Measurements from ENCODE around the gene MGAT2. TPM values are rescaled to one million over a fixed set of nuclear protein-coding genes. Genes with fewer than 3 reads are reported as not detected.

Gene MGAT2
- total and polyA plus RNA-seq, 2 donors (not counting 1 experiment from before 2014, with no cell fraction given) = 55.7 to 60.4 TPM

DNA sequence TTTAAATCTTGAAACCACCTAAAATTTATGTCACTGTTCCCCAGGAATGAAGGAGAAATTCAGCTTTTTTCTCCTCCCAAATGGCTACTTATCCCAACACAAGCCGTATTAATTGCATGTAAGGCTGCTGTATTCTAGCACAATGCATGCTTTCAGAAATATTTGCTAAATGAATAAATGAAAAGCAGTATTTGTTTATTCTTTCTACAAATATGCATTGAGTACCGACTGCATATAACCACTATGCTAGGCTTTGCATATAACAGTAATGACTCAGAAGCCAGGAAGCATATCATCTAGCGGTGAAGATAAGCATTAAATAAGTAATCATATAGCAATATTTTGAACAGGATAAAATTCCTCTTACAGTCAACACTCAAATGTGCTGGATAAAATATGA, 27.6 kb upstream of the MGAT2 start:
- Histone ChIP-seq H3K36me3 (ENCODE audit: control insufficient read depth, insufficient read depth, low read length) (no peaks in the 10 kb centered on the region), H3K9ac (ENCODE audit: insufficient read depth, low read length) (no peak overlapping the region), H3K27ac (ENCODE audit: insufficient read depth, low read length) (no peak overlapping the region), H3K9me3 (ENCODE audit: control insufficient read depth, insufficient read depth, low read depth, low read length) (no peaks in the 10 kb centered on the region), H3K27me3 (ENCODE audit: control insufficient read depth, insufficient read depth, low read length) (no peaks in the 10 kb centered on the region), H4K20me1 (ENCODE audit: control insufficient read depth, extremely low read depth, insufficient read depth, low read length) (no peaks in the 10 kb centered on the region), H3K4me3 (replicated peaks in 1 of 4; ENCODE audit: control extremely low read depth in 1 of 4, insufficient read depth in 1 of 4, low read depth in 3 of 4, low read length in 4 of 4) (no peak overlapping the region), H3K4me2 (ENCODE audit: extremely low read depth, insufficient read depth, low read length) (peak overlapping the region; percentile 23), H3K79me2 (ENCODE audit: control insufficient read depth, insufficient read depth, low read length) (peaks cover 6% of the 10 kb centered on the region), H3K4me1 (ENCODE audit: control insufficient read depth, extremely low read depth, insufficient read depth, low read length) (no peaks in the 10 kb centered on the region), H2AFZ (ENCODE audit: low read length) (no peak overlapping the region)
- TF ChIP-seq EZH2 (IDR thresholded peaks at IDR 0.05; ENCODE audit: low read length, missing control alignments) = no peak
- TF ChIP-seq, protein P1, sequence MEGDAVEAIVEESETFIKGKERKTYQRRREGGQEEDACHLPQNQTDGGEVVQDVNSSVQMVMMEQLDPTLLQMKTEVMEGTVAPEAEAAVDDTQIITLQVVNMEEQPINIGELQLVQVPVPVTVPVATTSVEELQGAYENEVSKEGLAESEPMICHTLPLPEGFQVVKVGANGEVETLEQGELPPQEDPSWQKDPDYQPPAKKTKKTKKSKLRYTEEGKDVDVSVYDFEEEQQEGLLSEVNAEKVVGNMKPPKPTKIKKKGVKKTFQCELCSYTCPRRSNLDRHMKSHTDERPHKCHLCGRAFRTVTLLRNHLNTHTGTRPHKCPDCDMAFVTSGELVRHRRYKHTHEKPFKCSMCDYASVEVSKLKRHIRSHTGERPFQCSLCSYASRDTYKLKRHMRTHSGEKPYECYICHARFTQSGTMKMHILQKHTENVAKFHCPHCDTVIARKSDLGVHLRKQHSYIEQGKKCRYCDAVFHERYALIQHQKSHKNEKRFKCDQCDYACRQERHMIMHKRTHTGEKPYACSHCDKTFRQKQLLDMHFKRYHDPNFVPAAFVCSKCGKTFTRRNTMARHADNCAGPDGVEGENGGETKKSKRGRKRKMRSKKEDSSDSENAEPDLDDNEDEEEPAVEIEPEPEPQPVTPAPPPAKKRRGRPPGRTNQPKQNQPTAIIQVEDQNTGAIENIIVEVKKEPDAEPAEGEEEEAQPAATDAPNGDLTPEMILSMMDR (conservative IDR thresholded peaks at IDR 0.05 in 1 of 2, IDR thresholded peaks at IDR 0.05 in 1 of 2; ENCODE audit: low read depth in 1 of 2, low read length in 2 of 2) = no peak
- peak; percentile 40 to 72 for DNase-seq (ENCODE audit: low read depth in 2 of 2)

DNA sequence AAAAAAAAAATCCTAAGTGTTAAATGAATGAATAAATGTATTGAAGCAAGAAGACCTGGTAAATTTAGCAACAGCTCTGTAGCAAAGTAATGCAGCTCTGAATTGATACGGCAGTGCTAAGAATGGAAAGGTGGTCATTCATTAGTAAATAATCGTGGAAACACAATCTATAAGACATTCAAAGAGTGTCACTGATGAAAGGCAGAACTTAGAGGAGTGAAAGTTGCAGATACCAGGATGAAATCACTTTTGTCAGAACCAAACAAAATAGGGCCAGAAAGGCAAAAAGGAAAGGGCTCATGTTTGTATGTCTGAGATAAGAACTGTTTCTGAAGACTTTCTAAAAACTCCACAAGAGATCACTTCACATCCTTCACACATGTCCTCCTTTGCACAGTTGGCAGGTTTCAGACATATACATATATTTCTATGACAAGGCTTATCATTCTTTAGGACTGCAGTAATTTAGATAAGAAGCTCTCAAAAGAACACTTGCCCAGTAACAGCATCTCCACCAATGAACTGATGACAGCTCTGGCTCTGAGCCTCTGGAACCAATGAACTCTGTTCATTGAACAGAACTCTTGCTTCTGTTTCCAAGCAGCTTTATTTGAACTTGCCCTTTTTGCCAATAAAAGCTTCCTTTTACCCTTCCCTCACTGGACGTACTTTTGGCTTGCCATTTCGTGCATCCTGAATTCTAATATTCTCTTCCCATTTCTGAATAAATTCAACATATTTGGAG, 26.1 kb upstream of the MGAT2 start:
- Histone ChIP-seq H4K20me1 (ENCODE audit: control insufficient read depth, extremely low read depth, insufficient read depth, low read length) (no peaks in the 10 kb centered on the region), H3K79me2 (ENCODE audit: control insufficient read depth, insufficient read depth, low read length) (peaks cover 20% of the 10 kb centered on the region), H3K4me1 (ENCODE audit: control insufficient read depth, extremely low read depth, insufficient read depth, low read length) (no peaks in the 10 kb centered on the region), H3K4me2 (ENCODE audit: extremely low read depth, insufficient read depth, low read length) (peak overlapping the region; percentile 33), H3K27ac (ENCODE audit: insufficient read depth, low read length) (peak overlapping the region; percentile 34), H3K9me3 (ENCODE audit: control insufficient read depth, insufficient read depth, low read depth, low read length) (no peaks in the 10 kb centered on the region), H3K4me3 (replicated peaks in 1 of 4; ENCODE audit: control extremely low read depth in 1 of 4, insufficient read depth in 1 of 4, low read depth in 3 of 4, low read length in 4 of 4) (no peak overlapping the region), H3K27me3 (ENCODE audit: control insufficient read depth, insufficient read depth, low read length) (no peaks in the 10 kb centered on the region), H3K9ac (ENCODE audit: insufficient read depth, low read length) (no peak overlapping the region), H3K36me3 (ENCODE audit: control insufficient read depth, insufficient read depth, low read length) (no peaks in the 10 kb centered on the region), H2AFZ (ENCODE audit: low read length) (no peak overlapping the region)
- no peak for TF ChIP-seq EZH2 (IDR thresholded peaks at IDR 0.05; ENCODE audit: low read length, missing control alignments)
- TF ChIP-seq, protein P1 (conservative IDR thresholded peaks at IDR 0.05 in 1 of 2, IDR thresholded peaks at IDR 0.05 in 1 of 2; ENCODE audit: low read depth in 1 of 2, low read length in 2 of 2) = no peak
- peak; percentile 74 to 84 for DNase-seq (ENCODE audit: low read depth in 2 of 2)

DNA sequence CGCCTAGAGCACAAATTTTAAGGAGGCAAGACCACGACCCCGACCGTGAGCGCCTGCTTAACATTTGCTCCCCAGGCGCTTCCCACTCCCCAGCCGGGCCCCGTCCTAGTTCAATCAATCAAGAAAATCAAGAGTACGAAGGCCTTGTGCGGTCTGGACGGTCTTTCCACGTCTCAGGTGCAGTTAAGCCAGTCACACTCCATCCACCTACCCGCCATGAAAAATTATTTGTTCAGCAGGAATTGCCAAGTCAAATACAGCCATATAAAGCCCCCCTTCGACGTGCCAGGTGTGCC, 22.5 kb upstream of the MGAT2 start:
- H3K9me3 ChIP-seq (ENCODE audit: control insufficient read depth, insufficient read depth, low read depth, low read length) = no peaks in the 10 kb centered on the region
- no peak for DNase-seq (ENCODE audit: low read depth in 2 of 2)
- no peaks in the 10 kb centered on the region for H3K36me3 ChIP-seq (ENCODE audit: control insufficient read depth, insufficient read depth, low read length)
- peak overlapping the region; percentile 98 for H3K27ac ChIP-seq (ENCODE audit: insufficient read depth, low read length)
- no peaks in the 10 kb centered on the region for H3K4me1 ChIP-seq (ENCODE audit: control insufficient read depth, extremely low read depth, insufficient read depth, low read length)
- H2AFZ ChIP-seq (ENCODE audit: low read length) = peak overlapping the region; percentile 82
- H3K79me2 ChIP-seq (ENCODE audit: control insufficient read depth, insufficient read depth, low read length) = peaks cover 33% of the 10 kb centered on the region
- peak overlapping the region; percentile 91 to 97 (median 94) for H3K4me3 ChIP-seq (replicated peaks in 1 of 4; ENCODE audit: control extremely low read depth in 1 of 4, insufficient read depth in 1 of 4, low read depth in 3 of 4, low read length in 4 of 4)
- no peaks in the 10 kb centered on the region for H3K27me3 ChIP-seq (ENCODE audit: control insufficient read depth, insufficient read depth, low read length)
- H3K9ac ChIP-seq (ENCODE audit: insufficient read depth, low read length) = peak overlapping the region; percentile 100
- no peak for TF ChIP-seq EZH2 (IDR thresholded peaks at IDR 0.05; ENCODE audit: low read length, missing control alignments)
- TF ChIP-seq, protein P1 (conservative IDR thresholded peaks at IDR 0.05 in 1 of 2, IDR thresholded peaks at IDR 0.05 in 1 of 2; ENCODE audit: low read depth in 1 of 2, low read length in 2 of 2) = no peak
- H3K4me2 ChIP-seq (ENCODE audit: extremely low read depth, insufficient read depth, low read length) = peak overlapping the region; percentile 99
- H4K20me1 ChIP-seq (ENCODE audit: control insufficient read depth, extremely low read depth, insufficient read depth, low read length) = no peaks in the 10 kb centered on the region

Data from fibroblast of lung (primary cell).